ENCODE data around the gene PICK1.
"Not testable (repeated sequence)": the region's sequence is repeated elsewhere in the genome, so short reads cannot be mapped to it uniquely, and the experiment has no call there.

The PICK1 gene

DNA sequence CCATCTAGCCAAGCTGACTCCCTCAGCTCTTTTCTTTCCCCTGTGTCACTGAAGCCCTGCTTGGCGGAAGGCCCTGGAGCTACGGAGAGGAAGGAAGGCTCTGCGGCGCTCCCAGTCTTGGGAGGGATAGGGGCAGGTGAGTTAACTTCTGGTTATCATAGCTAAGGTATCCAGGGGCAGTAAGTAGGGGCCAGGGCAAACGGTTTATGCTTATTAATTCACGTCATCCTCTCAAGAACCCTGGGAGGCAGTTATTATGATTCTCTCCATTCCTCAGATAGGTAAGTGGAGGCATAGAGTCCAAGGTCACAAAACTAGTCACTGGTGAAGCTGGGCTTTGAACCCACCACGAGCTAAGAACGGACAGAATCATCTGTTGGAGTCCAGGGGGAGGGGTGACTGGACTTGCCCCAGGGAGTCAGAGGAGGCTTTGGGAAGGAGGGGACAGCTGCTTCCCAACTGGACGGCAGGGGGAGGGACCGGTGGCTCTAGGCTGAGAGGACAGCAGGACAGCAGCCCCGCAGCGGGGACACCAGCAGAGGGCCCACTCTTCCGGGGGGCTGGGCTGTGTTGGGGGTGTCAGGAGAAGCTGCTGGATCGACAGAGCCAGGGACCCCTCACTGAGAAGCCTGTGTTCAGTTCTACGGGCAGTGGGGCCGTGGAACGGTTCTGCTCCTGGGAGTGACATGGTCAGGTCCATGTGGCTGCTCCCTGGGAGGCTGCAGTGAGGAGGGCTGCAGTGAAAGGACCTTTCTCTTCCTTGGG lies 49.8 kb downstream of the PICK1 start:
- DNase-seq: no peak
- intact Hi-C loops (cut with DNase I): no loop called here

DNA sequence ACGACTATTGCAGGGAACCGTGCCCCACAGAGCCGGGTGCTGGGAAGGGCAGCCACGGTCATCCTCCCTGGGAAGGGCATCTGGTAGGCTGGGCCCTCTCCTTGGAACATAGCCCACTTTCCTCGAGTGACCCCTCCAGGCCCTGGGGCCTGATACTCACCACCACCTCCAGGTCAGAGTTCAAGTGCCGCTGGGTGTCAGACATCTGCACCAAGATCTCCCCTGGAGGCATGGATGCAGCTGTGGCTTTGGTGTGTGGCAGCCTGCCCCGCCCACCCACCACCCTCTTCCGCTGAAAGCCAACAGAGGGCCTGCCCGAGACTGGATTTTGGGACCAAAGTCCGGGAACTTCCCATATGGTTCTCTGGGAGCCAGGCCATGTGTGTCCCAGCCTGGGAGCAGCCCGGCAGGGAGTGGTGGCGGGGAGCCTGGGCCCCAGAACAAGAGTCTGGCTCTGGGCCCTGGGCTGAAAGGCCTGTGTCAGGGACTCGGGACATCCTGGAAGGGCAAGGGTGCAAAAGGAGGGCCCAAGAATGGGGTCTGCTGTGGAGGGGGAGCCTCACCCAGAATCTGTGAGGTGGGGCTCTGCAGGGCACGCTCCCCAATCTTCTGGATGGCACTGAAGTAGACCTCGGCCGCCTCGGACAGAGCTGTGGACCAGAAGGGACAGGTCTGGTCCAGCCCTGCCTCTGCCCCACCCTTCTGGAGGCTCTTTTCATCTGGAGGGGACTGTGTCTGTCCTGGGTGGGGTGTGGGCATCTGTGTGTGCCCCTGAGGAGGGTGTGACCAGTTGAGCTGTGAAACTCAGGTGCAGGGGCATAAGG lies 50.7 kb downstream of the PICK1 start:
- intact Hi-C loops (cut with DNase I): no loop called here

DNA sequence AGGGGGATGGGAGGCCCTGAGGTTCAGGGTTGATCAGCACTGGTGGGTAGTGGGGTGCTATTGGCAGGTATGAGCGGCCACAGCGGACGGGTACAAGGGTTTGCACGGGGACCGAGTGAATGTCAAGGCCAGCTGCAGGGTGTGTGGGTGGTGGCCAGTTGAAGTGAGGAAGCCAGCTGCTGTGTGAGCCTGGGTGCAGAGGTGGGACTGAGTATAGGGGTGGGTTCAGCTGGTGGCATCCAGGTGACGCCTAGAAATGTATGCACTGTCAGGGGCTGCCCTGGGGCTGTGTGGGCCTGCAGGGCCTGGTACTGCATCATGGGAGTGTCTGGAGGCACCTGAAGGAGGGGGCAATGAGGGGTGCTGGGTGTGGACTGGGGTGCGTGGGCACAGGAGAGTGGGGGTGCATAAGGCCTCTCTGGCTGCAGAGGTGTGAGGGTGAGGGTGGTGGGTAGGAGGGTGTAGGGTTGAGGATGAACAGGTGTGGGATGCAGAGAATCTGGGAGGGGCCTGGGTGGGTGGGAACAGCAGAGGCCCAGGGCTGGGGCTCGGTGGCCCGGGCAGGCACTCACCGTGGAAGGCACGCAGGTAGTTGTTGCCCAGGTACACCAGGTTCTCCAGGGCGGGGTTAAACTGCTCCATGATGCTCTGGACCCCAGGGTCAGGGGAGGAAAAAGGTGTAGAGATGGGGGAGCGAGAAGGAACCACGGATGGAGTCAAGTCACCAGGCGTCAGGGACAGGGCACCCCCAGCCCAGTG lies 51.5 kb downstream of the PICK1 start:
- DNase-seq: no peak
- intact Hi-C loops (cut with DNase I): no loop called here

More for the DNA sequence above, 50.7 kb downstream of the PICK1 start:
- peak in 1 of 42 donors; percentile 13 for DNase-seq

DNA sequence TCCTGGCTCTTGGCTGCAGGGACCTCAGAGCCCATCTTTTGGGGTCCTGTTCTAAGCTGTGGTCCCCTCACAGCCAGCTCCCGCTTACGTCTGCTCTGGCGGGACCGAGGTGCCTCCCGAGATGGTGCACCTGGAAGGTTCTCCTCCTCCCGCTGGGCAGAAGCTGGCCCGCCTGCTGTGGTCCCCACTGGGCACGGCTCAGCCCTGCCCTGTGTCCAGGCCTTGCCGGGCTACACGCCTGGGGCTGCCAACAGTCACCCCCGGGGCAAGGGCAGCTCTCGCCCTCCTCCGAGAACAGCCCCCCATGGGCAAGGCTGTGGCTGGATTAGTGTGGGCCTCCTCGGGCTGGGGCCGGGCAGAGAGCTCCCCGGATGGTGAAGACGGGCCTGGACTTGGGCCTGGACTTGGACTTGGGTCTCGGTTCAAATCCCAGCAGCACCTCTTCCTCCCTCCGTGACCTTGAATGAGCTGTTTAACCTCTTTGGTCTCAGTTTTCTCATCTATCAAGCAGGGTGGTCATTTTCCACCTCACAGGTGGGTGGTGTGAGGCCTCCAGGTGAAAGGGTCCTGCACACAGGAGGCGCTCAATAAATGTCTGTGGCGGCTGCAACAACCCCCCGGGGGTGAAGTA lies 52.3 kb downstream of the PICK1 start:
- intact Hi-C loops (cut with DNase I): loop anchor here (10.0 kb wide), 1 partner anchor 125 kb away; no protein-coding TSS in a partner anchor
- DNase-seq: no peak

DNA sequence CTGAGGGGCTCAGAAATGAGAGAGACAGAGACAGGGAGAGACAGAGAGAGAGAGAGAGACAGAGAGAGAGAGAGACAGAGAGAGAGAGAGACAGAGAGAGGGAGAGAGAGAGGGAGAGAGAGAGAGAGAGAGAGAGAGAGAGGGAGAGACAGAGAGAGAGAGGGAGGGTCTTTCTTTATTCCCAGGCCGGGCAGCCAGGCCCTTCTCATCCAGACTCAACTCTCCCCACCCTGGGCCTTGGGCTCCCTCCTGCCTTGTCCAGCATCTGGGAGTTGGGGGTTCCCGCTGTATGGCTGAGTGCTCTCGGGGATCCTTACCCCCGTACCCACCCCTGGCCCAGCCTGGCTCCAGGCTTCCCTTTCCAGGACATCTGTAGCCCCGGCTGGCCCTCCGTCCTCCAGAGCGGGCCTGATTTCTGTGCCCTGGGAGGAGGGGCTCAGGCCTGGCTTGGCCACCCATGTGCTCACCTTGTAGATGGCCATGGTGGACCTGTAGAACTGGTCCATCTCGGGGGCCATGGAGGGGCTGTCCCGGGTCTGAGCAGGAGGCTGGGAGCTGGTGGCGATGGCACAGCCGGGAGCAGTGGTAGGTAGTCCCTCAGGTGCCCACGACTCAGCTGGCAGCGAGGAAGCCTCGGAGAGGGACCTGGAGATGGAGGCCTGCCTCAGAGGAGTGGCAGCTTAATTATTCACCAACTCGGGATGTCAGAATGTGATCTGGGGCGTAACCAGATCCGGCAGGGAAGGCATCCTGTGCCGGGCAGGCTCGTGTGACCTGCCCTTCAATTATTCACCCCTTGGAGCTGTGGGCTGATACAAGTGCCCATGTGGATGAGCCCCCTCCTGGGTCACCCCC lies 53.0 kb downstream of the PICK1 start, which contains the start of gene BAIAP2L2:
Gene BAIAP2L2 (minus strand): TSS at position 677 of the 855 bp plus-strand sequence. CDS start 159 bp downstream, at position 518.
- intact Hi-C loops (cut with DNase I): loop anchor here (10.0 kb wide), 1 partner anchor 125 kb away; no protein-coding TSS in a partner anchor
- no peak for DNase-seq

DNA sequence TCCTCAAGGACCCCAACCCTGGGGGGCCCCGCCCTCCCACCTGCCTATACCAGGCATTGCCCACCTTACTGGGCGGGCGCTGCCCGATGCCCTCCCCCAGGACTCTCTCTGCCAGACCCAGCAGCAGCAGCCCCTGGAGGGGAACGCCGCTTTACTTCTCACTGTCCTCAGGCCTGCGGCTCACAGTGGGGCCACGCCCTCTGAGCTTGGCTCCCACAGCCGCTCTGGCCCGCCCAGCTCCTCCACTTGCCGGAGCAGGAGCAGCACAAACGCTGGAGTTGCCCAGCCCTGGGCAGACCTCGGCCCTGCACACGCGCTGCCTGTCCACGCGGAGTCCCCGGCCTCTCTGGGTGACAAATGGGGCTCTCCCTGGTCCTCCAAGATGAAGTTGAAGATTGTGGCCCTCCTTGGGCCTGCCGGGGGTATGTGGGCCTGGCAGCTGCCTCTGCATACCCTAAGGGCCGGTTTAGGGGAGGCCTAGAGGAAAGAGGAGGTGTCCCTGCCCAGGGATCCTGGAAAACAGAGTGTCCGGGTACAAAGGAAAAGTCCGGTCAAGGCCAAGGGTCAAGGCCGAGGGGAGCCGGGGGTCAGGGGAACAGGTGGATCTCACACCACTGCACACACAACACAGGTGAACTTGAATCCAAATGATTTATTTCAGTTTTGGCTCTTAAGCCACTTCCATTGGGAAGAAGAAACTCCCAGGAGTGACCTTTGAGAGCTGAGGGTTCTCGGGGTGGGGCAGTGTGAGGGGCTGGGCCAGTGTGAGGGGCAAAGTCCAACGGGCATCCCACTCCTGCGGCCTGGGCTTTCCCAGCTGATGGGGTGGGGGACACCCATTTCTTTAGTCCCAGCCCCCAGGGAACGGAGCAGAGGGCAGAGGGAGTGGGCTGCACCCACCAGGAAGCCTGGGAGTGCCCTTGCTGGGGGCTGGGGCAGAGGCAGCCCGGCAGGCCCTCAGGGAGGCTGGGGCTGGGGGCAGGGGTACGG lies 54.0 kb downstream of the PICK1 start:
- no peak for DNase-seq
- intact Hi-C loops (cut with DNase I): loop anchor here (10.0 kb wide), 1 partner anchor 124 kb away; no protein-coding TSS in a partner anchor

DNA sequence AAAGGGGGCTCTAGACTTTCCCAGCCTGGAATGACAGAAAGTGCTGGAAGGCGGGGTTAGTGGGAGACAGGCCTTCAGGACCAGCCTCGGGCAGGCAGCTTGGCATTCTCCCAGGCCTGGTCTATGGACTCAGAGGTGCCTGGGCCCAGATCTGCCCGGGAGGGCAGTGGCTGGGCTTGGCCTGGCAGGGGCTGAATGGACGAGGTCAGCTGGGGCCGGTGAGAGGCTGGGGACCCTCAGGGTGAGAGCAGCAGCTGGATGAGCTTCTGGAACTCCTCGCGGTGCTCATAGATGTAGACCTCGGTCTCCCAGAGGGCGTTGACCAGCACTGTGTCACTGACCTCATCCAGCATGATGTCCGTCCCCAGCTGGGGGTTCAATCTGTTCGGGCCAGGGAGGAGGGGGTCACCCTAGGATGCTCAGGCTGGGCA lies 54.7 kb downstream of the PICK1 start:
- intact Hi-C loops (cut with DNase I): loop anchor here (10.0 kb wide), 1 partner anchor 123 kb away; no protein-coding TSS in a partner anchor

DNA sequence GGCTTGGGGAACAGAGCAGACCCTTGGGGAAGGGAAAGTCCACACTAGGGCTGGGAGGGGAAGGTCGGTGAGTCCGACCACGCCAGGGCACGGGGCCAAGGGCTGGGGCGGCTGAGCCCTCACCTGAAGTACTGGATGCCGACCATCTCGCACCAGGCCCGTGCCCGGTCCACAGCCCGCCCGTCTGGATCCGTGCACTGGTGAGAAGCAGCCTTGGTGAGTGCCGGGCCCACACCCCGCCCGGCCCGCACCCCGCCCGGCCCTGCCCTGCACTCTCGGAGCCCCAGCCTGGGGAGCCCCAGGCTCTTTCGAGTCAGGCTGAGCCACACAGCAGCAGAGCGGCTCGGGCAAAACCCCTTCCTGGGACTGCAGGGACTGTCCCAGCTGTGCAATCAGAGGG lies 55.2 kb downstream of the PICK1 start:
- intact Hi-C loops (cut with DNase I): loop anchor here (10.0 kb wide), 1 partner anchor 122 kb away; no protein-coding TSS in a partner anchor
- DNase-seq: no peak

More for the DNA sequence above, 54.7 kb downstream of the PICK1 start:
- no peak for DNase-seq

DNA sequence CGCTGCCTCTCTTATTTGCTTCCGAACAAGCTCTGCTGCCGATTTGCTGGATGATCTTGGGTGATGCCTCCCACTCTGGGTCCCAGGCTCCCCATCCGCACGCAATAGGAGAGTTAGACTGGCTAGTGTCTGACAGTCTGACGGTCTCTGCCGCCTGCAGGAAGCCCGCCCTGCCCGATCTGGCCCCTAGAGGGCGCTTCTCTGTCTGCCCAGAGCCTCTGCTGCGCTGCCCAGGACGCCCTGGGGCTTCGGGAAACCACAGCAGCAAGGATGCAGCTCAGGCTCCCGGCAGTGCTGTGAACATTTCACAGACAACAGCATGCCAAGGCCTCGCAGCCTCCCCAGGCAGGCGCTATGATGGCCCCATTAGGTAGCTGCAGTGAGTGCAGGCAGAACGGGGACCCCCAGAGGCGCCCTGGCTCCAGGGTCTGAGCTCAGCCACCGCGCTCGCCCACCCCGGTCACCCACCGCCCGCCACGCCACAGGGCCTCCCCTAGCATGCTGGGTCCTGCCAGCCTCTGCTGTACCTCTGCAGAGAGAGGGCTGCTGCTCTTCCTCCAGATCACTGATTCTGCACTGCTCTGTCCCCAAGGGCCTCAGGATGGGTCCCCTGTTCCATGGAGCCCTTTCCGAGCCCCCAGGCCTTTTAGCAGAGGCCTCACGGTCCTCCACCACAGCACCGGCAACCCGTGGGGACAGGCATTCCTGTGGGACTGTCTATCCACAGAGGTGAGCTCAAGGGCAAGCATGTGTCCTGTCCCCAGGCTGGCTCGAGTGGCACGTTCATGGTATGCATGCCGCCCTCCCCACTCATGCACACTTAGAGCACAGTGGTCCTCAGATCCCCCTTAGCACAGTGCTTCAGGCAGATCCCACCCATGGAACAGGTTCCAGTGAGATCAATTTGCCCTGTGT lies 57.5 kb downstream of the PICK1 start:
- DNase-seq: peak; percentile 65 to 95 (median 89)
- intact Hi-C loops (cut with DNase I): loop anchor here (10.0 kb wide), 1 partner anchor 120 kb away; no protein-coding TSS in a partner anchor

DNA sequence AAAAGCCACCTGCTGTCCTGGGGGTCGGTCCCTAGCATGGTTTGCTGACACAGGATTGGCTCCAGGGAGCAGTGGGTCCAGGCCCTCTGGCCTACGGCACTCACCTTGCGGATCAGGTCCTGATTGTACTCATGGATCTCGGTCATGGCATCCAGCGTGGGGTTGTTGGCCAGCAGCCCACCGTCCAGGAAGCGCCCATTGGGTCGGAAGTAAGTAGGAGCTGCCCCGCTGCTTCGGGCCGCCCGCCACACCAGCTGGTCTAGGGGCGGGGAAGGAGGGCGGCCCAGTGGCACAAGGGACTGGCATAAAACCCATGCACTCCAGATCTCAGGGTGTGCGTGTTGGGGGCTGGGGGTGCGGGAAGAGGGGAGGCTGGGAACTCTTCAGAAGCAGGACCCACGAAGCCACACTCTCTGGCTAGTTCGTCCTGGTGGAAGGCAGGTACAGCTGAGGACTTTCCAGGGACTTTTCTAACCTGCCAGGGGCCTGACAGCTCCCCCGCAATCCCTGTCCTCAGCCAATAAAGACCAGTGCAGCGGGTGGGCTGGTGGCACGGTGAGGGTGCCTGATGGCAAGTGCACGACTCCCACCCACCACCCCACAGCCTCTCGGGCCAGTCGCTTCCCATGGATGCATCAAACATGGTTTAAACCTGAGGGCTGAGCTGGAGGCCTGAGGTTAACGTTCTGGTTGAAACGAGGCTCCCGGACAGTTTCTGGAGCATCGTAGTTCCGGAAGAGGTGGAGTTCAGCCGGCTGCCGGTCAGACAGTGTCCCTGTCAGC lies 58.4 kb downstream of the PICK1 start:
- DNase-seq: no peak
- intact Hi-C loops (cut with DNase I): loop anchor here (10.0 kb wide), 1 partner anchor 119 kb away; no protein-coding TSS in a partner anchor

DNA sequence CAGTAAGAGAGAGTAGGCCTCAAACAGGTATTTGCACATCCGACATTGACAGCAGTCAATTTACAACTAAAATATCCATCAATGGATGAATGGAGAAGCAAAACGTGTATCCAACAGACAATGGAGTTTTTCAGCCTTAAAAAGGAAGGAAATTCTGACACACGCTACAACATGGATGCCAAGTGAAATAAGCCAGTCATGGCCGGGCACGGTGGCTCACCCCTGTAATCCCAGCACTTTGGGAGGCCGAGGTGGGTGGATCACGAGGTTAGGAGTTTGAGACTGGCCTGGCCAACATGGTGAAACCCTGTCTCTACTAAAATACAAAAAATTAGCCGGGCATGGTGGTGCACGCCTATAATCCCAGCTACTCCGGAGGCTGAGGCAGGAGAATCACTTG lies 60.4 kb downstream of the PICK1 start:
- intact Hi-C loops (cut with DNase I): loop anchor here (10.0 kb wide), 1 partner anchor 117 kb away; no protein-coding TSS in a partner anchor
- DNase-seq: not testable (repeated sequence)

DNA sequence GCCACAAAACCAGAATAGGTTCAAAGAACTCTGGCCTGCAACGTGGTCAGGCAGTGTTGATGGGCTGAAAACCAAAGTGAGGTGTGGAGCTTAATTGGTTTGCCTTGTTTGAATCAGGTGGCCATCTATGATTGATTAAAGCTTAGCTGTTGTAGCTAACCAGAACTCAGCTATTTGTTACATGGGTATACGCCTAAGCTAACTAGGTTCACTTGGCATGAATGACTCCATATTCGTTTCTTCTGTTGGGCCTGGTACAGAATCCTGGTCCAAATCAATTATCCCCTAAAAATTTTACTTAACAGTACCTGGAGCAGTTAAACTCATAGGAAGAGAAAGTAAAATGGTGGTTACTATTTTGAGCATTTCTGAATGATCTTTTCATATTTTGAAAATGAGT lies 61.0 kb downstream of the PICK1 start:
- intact Hi-C loops (cut with DNase I): loop anchor here (10.0 kb wide), 1 partner anchor 117 kb away; no protein-coding TSS in a partner anchor

DNA sequence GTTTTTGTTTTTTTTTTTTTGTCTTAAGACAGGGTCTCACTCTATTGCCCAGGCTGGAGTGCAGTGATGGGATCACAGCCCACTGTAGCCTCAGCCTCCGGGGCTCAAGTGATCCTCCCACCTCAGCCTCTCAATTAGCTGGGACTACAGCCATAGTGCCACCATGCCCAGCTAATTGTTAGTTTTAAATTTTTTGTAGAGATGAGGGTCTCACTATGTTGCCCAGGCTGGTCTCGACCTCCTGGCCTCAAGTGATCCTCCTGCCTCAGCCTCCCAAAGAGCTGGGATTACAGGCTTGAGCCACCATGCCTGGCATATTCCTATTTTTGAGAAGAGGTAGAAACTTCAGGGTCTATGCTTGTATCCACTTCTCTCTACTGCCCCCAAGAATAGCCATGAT lies 61.5 kb downstream of the PICK1 start:
- intact Hi-C loops (cut with DNase I): loop anchor here (10.0 kb wide), 1 partner anchor 116 kb away; no protein-coding TSS in a partner anchor
- DNase-seq: not testable (repeated sequence)

More for the DNA sequence above, 61.0 kb downstream of the PICK1 start:
- DNase-seq: no peak

All from head of caudate nucleus (tissue), 42 donors.